GM21825 (cell line): ENCODE results near the gene TBC1D14.

Source experiments
- ATAC-seq: cut with Tn5 transposase; IDR thresholded peaks from one replicate; pipeline ENCODE4 v1.9.1; 2021; ENCODE audit warnings: mild to moderate bottlenecking, moderate library complexity; ENCODE audit not compliant: unreplicated experiment

Gene TBC1D14

DNA sequence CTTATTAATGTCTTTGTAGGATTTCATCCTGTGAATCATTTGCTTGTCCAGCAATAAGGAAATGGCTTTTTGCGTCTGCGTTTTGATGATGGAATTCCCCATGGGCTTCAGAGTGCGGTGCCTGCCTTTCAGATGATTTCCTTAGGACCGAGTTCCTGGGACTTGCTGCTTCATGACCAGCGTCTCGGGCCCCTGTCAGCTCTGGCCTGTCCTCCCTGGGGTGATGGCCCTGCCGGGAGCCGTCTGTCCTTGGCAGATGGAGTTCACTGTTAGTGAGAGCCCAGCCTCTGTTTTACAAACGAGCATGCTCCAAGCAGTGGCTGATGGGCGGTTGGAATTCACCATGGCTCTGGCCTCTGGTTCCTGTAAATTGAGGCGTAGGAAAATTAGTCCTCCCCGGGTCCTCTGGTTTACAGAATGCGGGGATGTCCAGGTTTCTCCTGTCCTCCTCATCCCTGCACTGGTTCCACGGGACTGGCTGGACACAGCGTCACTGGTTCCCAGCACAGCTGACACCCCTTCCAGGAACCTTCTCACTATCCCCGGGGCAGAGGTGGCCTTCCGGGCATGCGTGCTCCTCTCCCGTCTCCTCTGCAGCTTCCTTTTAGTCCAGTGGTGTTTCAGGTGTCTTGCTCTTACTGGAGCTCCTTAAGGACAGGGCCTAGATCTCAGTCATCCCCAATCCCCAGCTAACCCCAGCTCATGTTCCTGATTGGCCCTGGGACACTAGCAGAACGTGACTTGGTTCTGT lies 34.9 kb downstream of the TBC1D14 start:
- ATAC-seq: no peak

- ATAC-seq: no peak
These were observed 35.4 kb downstream of the TBC1D14 start for GRCh38 chr4:6945052-6945409.

DNA sequence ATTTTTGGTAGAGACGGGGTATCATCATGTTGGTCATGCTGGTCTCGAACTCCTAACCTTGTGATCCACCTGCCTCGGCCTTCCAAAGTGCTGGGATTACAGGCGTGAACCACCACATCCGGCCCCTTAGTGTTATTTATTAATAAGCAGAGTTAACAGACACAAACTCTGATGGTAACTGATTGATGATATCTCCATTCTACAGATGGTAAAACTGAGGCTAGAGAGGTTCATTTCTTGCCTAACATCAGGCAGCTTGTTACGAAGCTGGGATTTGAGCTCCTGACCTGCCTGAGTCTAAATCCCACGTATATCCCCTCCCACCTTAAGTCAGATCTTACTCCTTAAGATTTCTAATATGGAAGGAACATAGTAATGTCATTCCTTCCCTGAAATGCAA lies 36.9 kb downstream of the TBC1D14 start:
- no peak for ATAC-seq

DNA sequence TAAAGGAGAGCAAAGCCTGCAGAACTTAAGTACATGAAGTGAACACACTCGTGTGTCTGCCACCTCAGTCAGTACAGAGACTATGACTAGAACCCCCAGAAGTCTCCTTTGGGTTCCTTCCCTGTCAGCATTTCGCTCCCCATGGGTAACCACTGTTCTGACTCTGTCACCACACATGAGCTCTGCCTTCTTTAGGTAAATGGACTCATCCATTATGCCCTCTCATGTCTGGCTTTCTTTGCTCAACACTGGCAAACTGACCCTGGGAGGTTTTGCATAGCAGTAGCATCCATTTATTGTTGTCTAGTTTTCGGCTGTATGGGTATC lies 38.5 kb downstream of the TBC1D14 start:
- ATAC-seq: no peak

DNA sequence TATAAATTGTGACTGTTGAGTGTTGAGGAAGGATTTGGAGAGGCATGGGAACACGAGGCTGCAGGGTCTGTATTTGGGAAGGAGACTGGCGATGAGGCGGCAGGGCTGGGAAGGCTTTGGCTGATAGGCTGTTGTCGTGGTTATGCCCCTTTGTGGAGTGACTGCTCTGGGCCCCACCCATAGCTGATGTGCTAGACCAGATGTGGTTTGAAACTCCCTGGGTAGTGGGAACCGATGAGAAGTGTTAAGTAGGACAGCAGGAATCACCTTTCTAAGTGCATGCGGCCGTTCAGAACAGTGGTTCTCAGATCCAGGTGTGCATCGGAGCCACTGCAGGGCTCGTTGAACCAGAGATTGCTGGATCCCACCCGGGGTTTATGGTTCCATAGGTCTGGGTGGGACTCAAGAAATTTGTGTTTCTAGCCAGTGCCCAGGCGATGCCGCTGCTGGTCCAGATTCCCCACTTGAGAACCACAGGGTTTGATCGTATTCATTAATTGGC lies 42.3 kb downstream of the TBC1D14 start:
- no peak for ATAC-seq

DNA sequence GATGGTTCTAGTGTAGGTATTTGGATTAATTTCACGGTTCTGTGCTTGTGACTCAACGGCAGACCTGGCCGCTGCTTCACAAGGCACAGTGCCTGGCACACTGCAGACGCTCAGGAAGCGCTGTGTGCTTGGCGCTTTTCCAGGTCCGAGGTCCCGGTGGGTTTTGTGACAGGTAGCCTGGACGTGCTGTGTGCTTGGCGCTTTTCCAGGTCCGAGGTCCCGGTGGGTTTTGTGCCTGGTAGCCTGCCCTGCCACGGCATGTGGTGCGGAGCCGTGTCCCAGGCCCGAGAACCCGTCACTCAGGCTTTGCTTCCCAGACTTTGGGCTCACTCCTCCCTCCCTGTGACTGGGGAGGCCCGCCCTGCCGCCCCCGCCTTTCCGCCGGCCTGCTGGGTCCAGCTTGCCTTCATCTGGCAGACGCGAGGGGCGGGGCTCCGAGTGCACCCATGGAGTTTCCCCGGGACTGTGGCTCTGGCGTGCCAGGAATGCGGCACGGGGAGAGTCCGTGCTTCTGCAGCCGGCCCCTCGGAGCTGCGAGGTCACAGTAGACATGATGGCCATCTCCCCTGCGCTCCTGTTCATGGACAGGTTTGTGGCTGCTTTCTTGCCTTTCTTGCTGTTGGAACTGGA lies 44.2 kb downstream of the TBC1D14 start:
- ATAC-seq: no peak

GRCh38 chr4:6955261-6955911 lies 45.8 kb downstream of the TBC1D14 start:
- ATAC-seq: no peak

- no peak for ATAC-seq
These were observed 46.4 kb downstream of the TBC1D14 start for GRCh38 chr4:6956087-6956433.

DNA sequence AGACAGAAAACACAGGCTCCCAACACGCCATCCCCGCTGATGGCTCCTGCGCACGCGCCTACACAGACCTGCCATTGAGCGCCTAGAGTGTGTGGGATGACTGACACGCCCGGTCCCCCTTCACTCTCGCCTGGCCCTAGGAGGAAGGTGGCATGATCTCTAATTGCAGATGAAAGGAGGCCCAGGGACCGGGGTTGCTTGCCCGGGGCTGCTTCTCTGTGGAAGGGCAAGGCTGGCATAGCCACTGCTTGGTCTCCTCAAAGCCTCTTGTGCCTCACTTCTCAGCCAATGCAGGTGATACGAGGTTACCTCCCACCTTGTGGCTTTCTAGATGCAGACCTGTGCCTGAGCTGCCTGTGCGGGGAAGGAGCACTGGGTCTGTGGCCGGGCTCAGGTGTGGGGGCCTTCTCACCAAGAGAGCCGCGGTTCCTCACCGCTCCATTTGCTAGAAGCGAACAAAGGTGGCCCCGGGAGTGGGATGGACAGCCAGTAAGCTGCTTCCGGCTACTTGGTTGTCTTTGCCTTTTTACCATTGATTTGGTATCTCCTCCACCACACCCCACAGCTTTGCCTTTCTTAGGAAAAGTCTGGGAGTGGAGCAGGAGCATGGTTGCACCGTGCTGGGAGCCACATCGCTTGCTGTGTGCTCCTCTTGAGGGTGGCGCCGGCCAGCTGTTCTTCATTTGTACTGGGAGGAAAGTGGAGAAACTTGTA lies 47.0 kb downstream of the TBC1D14 start:
- no peak for ATAC-seq

DNA sequence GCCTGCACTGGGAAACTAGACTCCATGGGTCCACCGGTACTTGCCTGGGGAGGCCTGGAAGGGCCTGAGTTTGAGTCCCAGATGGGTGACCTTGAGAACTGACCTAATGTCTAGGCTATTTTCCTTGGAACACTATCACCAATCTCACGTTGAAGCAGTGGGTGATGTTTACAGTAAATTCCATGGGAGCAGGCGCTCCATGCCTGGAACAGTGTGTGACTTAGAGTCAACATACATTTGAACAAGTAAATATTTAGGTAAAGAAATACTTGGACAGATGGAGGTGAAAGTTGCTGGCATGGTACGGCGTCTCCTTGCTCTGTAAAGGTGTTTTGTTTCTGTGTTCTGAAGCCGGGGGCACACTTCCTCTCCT lies 47.5 kb downstream of the TBC1D14 start:
- no peak for ATAC-seq

DNA sequence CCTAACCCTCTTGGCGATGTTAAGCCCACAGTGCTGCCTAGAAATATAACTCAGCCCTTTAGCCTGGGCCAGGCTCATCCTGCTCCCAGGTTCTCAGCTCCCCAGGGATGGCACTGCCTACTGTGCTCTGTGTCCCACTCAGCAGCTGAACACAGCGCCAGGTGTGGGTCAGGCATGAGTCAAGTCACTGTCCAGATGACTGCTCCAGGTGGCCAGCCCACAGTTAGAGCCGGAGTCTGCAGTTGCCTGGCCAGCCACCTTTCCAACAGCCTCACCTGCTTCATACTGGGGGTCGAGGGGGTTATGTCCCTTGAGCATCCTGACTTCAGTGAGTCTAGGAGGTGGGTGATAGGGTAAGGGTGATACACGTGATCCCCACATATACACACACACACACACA lies 48.4 kb downstream of the TBC1D14 start:
- no peak for ATAC-seq

GRCh38 chr4:6959261-6959660 lies 49.6 kb downstream of the TBC1D14 start:
- ATAC-seq: no peak

DNA sequence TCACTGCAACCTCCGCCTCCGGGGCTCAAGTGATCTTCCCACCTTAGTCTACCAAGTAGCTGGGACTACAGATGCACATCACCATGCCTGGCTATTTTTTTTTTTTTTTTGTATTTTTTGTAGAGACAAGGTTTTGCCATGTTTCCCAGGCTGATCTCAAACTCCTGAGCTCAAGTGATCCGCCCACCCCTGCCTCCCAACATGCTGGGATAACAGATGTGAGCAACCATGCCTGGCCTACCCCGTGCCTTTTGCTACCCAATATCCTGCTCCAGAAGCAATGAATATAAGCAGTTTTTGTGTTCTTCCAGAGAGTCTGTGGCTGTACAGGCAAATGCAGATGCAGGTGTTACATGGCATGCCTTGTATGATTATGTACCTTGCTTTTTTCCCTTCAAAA lies 50.5 kb downstream of the TBC1D14 start:
- ATAC-seq: no peak

- ATAC-seq: no peak
These were observed 51.2 kb downstream of the TBC1D14 start for GRCh38 chr4:6960628-6961412.

DNA sequence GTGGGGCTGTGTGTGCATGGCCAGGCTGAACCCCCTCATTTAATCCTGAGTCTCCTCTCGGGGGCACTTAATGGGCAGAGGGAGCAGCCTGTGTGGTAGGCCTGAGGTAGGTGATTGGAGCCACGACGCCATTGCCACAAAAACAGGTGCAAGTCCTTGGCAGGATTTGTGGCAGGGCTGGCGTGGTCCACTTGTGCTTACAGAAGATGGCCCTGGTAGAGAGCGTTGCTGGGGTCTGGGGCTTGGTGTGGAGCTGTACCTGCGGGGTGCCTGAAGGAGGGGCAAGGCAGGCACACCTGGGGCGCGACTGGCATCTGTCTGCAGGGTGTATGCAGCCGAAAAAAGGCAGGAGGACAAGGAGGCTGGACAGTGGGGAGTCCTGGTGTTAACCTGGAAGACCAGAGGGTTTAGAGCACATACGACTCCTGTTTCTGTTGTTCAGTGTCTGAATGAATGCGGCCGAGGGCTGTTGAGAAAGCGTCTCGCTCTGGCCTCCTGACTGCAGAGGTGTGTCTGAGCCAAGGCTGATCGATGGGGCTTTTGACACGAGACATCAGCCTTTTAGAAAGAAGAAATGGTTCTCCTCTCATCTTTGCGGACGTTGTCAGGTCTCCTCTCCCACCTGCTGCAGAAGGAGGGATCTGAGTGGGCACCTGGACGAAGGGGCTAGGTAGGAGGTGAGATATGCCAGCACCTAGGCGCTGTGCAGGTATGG lies 52.0 kb downstream of the TBC1D14 start:
- no peak for ATAC-seq

DNA sequence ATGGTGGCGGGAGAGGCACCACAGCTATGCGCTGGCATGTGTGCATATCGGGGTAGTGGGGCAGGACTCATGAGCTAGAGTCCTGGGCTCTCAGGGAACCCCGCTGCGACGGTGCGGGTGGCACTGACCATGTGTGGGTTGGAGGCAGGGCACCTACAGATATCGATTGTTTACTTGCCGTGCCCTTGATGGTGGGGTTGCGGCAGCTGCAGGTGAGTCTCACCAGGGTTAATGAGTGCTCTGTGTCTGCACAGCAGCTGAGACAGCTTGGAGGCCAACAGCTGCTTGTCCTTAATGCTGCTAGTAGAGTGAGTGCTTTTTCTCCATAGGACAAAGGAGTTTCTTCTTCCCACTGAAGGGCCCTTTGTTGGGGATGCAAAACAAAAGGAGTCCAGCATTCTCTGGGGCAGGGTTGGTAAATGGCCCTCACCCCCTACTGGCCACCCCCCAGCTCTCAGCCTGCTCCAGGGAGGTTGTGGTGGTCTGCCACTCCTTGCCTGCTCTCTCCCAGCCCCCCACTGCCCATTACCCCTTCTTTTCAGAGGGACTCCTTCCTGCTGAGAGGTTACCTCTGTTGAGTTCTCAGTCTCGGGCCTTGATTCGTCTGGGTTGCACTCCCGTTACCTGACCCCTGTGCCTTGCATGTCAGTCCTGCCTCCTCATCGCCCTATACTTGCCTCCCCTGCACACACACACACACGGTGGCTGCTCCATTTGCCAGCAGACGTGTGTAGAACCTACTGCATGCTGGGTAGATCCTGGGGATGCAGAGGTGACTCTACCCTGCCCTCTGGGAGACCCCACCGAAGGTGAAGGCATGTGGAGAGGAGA lies 52.8 kb downstream of the TBC1D14 start:
- ATAC-seq: no peak

GRCh38 chr4:6963139-6963611 lies 53.5 kb downstream of the TBC1D14 start:
- ATAC-seq: no peak

GRCh38 chr4:6964858-6965257 lies 55.2 kb downstream of the TBC1D14 start:
- ATAC-seq: no peak

DNA sequence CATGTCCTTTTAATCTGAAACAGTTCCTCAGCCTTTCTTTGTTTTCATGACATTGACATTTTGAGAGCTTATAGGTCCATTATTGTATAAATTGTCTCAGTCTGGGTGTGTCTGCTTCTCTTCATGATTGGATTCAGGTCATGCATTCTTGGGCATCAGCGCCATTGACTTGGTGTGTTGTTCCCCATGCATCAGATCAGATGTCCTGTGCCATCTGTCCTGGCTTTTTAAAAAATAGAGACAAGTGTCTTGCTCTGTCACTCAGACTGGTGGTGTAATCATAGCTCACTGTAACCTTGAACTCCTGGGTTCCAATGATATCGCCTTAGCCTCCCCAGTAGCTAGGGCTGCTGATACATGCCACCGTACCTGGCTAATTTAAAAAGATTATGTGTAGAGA lies 55.7 kb downstream of the TBC1D14 start:
- no peak for ATAC-seq
